K562 (cell line): Measurements from ENCODE around the gene TMIGD1. TPM values are rescaled to one million over a fixed set of nuclear protein-coding genes. Genes with fewer than 3 reads are reported as not detected.

Source experiments
- CHD1 ChIP-seq: fragments of 200-600 bp; sonication (generic); IDR thresholded peaks from one replicate; pipeline ENCODE4 v1.6.1; 2012; ENCODE audit warnings: mild to moderate bottlenecking, moderate library complexity, low read length, inconsistent platforms
- CTBP1 ChIP-seq: fragments of 450-650 bp; IDR thresholded peaks from 2 replicates; pipeline ENCODE4 v1.6.1; 2016; ENCODE audit warnings: borderline replicate concordance
- HNRNPUL1 ChIP-seq: fragments of 200-400 bp; formaldehyde crosslinking; IDR thresholded peaks from 2 replicates; pipeline ENCODE4 v1.6.1; 2017; ENCODE audit warnings: low read length
- MCM5 ChIP-seq: fragments of 450-650 bp; IDR thresholded peaks from 2 replicates; pipeline ENCODE4 v1.6.1; 2016; ENCODE audit warnings: low read depth
- MTA2 ChIP-seq: fragments of 450-650 bp; IDR thresholded peaks from 2 replicates; pipeline ENCODE4 v1.6.1; 2016; ENCODE audit warnings: low read depth
- RB1 ChIP-seq: fragments of 450-650 bp; IDR thresholded peaks from 2 replicates; pipeline ENCODE4 v1.6.1; 2017; ENCODE audit warnings: low read depth, mild to moderate bottlenecking
- RCOR1 ChIP-seq, 2 experiments: IDR thresholded peaks; 2 replicates each; pipeline ENCODE4 v1.6.1; 2012; ENCODE audit warnings: low read depth in 2 of 2, low read length in 2 of 2, borderline replicate concordance in 1 of 2, improper control_type of control experiment in 1 of 2
- TAF7 ChIP-seq: fragments of 450-650 bp; IDR thresholded peaks from 2 replicates; pipeline ENCODE4 v1.6.1; 2016; ENCODE audit warnings: missing genetic modification characterization, missing compliant biosample characterization
- TRIM24 ChIP-seq, 2 experiments: fragments of 450-650 bp; IDR thresholded peaks; 2 replicates each; pipeline ENCODE4 v1.6.1; 2016
- ZKSCAN8 ChIP-seq: fragments of 200-800 bp; sonication (Bioruptor generic); IDR thresholded peaks from 2 replicates; pipeline ENCODE4 v1.6.1; 2016; ENCODE audit warnings: missing genetic modification characterization, missing compliant biosample characterization
- ZNF212 ChIP-seq: fragments of 450-650 bp; formaldehyde crosslinking; IDR thresholded peaks from 2 replicates; pipeline ENCODE4 v1.4.0; 2020; ENCODE audit warnings: mild to moderate bottlenecking
- polyA plus RNA-seq, 8 experiments: library from polyadenylated mRNA; depleted of rRNA in 4 of 8; stranded (reverse) in 5 of 8; unstranded in 3 of 8; fragments of >200 nt; fragmentation: Nextera tagmentation in 2 of 8; fragmentation: Illumina TruSeq in 1 of 8; extraction: Ambion mirVana in 2 of 8; extraction: Trizol in 1 of 8; gene quantifications; 2 replicates each; pipeline versions ENCODE4 v1.2.1 to v1.2.3, GENCODE V29; 2011 to 2014; ENCODE audit warnings: inconsistent platforms in 1 of 8, missing spikeins in 1 of 8
- total RNA-seq, 7 experiments: library from RNA; depleted of rRNA in 6 of 7; stranded (reverse); fragments of >200 nt in 6 of 7; fragmentation: Illumina TruSeq in 2 of 7; extraction: Trizol in 2 of 7; gene quantifications; 2 replicates each; pipeline versions ENCODE4 v1.2.1 to v1.2.3, GENCODE V29; 2011 to 2021; ENCODE audit warnings: low replicate concordance in 1 of 7
- TF ChIP-seq, protein P1 (sequence below): IDR thresholded peaks from 2 replicates; pipeline ENCODE4 v1.6.1; 2016; ENCODE audit warnings: missing genetic modification characterization, missing compliant biosample characterization
- TF ChIP-seq, protein P2 (sequence below): fragments of 450-650 bp; IDR thresholded peaks from 2 replicates; pipeline ENCODE4 v1.6.1; 2016; ENCODE audit warnings: low read depth
- TF ChIP-seq, protein P3 (sequence below): sonication (generic); formaldehyde crosslinking; IDR thresholded peaks from 2 replicates; pipeline ENCODE4 v1.8.1; 2023; ENCODE audit warnings: missing genetic modification reagents, mild to moderate bottlenecking, borderline replicate concordance

TMIGD1 gene
- total and polyA plus RNA-seq, 9 of the 15 experiments (the other 6 are each of a cell fraction or from before 2014, with no cell fraction given), result not detected

DNA sequence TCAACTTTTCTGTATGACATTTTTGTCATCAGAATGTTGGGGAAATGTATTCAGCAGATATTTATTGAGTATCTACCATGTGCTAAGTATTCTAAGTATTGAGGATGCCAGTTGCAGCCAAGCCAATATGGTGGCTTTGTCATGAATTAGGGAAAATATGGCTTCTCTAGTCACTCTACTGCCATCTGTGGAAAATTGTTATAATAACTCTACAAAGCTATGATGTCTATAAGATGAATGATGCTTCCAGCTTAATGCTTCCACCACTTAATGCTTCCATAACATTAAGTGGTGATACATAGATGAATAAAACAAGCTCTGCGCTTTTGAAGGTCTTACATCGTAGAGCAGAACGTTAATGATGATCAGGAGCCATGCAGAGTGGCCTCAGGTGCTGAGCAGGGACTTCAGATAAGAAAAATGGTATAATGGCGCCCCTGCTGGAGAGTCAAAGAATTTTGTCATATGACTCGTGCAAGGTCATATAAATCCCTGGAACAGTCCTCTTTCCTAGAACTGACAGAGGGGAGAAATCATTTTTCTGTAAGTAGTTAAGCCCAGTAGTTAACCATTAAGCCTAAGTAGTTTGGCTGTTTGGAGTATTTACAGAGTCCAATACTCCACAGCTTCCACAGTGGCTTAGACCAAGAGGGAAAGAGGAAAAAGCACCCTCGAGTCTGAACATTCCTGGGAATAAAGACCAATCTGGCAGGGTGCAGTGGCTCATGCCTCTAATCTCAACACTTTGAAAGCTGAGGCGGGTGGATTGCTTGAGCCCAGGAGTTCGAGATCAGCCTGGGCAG, 2.7 kb upstream of the TMIGD1 start (continued):
- TF ChIP-seq, protein P1, sequence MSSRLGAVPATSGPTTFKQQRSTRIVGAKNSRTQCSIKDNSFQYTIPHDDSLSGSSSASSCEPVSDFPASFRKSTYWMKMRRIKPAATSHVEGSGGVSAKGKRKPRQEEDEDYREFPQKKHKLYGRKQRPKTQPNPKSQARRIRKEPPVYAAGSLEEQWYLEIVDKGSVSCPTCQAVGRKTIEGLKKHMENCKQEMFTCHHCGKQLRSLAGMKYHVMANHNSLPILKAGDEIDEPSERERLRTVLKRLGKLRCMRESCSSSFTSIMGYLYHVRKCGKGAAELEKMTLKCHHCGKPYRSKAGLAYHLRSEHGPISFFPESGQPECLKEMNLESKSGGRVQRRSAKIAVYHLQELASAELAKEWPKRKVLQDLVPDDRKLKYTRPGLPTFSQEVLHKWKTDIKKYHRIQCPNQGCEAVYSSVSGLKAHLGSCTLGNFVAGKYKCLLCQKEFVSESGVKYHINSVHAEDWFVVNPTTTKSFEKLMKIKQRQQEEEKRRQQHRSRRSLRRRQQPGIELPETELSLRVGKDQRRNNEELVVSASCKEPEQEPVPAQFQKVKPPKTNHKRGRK (tag), result no peak
- TF ChIP-seq HNRNPUL1 (no peak), TAF7 (tag) (no peak), CTBP1 (peak; percentile 53; the same call in 1 of the 2 replicates), ZNF212 (CRISPR knock-in tag) (no peak), RB1 (peak; percentile 13; the same call in 1 of the 2 replicates), TRIM24 (IDR thresholded peaks at IDR 0.05) (no peak), MCM5 (no peak), ZKSCAN8 (CRISPR knock-in tag) (no peak), RCOR1 (IDR thresholded peaks at IDR 0.05; ENCODE audit: borderline replicate concordance in 1 of 2, low read depth in 2 of 2, low read length in 2 of 2) (peak in 1 of 2 experiments; percentile 13; a peak in 1 of 4 replicates), MTA2 (no peak), CHD1 (no peak)
- TF ChIP-seq, protein P2, sequence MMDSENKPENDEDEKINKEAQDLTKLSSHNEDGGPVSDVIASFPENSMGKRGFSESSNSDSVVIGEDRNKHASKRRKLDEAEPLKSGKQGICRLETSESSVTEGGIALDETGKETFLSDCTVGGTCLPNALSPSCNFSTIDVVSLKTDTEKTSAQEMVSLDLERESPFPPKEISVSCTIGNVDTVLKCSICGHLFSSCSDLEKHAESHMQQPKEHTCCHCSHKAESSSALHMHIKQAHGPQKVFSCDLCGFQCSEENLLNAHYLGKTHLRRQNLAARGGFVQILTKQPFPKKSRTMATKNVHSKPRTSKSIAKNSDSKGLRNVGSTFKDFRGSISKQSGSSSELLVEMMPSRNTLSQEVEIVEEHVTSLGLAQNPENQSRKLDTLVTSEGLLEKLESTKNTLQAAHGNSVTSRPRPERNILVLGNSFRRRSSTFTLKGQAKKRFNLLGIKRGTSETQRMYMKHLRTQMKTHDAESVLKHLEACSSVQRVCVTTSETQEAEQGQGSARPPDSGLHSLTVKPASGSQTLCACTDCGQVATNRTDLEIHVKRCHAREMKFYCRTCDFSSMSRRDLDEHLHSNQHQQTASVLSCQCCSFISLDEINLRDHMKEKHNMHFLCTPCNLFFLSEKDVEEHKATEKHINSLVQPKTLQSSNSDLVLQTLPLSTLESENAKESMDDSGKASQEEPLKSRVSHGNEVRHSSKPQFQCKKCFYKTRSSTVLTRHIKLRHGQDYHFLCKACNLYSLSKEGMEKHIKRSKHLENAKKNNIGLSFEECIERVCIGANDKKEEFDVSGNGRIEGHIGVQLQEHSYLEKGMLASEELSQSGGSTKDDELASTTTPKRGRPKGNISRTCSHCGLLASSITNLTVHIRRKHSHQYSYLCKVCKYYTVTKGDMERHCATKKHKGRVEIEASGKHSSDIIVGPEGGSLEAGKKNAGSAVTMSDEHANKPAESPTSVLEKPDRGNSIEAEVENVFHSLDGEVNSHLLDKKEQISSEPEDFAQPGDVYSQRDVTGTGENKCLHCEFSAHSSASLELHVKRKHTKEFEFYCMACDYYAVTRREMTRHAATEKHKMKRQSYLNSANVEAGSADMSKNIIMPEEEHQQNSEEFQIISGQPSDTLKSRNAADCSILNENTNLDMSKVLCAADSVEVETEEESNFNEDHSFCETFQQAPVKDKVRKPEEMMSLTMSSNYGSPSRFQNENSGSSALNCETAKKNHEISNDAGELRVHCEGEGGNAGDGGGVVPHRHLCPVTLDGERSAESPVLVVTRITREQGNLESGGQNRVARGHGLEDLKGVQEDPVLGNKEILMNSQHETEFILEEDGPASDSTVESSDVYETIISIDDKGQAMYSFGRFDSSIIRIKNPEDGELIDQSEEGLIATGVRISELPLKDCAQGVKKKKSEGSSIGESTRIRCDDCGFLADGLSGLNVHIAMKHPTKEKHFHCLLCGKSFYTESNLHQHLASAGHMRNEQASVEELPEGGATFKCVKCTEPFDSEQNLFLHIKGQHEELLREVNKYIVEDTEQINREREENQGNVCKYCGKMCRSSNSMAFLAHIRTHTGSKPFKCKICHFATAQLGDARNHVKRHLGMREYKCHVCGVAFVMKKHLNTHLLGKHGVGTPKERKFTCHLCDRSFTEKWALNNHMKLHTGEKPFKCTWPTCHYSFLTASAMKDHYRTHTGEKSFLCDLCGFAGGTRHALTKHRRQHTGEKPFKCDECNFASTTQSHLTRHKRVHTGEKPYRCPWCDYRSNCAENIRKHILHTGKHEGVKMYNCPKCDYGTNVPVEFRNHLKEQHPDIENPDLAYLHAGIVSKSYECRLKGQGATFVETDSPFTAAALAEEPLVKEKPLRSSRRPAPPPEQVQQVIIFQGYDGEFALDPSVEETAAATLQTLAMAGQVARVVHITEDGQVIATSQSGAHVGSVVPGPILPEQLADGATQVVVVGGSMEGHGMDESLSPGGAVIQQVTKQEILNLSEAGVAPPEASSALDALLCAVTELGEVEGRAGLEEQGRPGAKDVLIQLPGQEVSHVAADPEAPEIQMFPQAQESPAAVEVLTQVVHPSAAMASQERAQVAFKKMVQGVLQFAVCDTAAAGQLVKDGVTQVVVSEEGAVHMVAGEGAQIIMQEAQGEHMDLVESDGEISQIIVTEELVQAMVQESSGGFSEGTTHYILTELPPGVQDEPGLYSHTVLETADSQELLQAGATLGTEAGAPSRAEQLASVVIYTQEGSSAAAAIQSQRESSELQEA, result no peak
- TF ChIP-seq, protein P3, sequence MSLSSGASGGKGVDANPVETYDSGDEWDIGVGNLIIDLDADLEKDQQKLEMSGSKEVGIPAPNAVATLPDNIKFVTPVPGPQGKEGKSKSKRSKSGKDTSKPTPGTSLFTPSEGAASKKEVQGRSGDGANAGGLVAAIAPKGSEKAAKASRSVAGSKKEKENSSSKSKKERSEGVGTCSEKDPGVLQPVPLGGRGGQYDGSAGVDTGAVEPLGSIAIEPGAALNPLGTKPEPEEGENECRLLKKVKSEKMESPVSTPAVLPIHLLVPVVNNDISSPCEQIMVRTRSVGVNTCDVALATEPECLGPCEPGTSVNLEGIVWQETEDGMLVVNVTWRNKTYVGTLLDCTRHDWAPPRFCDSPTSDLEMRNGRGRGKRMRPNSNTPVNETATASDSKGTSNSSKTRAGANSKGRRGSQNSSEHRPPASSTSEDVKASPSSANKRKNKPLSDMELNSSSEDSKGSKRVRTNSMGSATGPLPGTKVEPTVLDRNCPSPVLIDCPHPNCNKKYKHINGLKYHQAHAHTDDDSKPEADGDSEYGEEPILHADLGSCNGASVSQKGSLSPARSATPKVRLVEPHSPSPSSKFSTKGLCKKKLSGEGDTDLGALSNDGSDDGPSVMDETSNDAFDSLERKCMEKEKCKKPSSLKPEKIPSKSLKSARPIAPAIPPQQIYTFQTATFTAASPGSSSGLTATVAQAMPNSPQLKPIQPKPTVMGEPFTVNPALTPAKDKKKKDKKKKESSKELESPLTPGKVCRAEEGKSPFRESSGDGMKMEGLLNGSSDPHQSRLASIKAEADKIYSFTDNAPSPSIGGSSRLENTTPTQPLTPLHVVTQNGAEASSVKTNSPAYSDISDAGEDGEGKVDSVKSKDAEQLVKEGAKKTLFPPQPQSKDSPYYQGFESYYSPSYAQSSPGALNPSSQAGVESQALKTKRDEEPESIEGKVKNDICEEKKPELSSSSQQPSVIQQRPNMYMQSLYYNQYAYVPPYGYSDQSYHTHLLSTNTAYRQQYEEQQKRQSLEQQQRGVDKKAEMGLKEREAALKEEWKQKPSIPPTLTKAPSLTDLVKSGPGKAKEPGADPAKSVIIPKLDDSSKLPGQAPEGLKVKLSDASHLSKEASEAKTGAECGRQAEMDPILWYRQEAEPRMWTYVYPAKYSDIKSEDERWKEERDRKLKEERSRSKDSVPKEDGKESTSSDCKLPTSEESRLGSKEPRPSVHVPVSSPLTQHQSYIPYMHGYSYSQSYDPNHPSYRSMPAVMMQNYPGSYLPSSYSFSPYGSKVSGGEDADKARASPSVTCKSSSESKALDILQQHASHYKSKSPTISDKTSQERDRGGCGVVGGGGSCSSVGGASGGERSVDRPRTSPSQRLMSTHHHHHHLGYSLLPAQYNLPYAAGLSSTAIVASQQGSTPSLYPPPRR (CRISPR knock-in tag), result no peak
